B cell (primary cell): ENCODE results near the gene ARMC6. TPM values are rescaled to one million over a fixed set of nuclear protein-coding genes. Genes with fewer than 3 reads are reported as not detected.

Experiments used
- ATAC-seq: fragments of 200-7000 bp; cut with Tn5 transposase; one replicate; pipeline ENCODE4 v1.10.0; 2021; ENCODE audit warnings: low read depth, mild to moderate bottlenecking, moderate number of reproducible peaks, moderate library complexity
- CTCF ChIA-PET: fragments of 350-600 bp; sonication (Branson Sonifier 250); formaldehyde crosslinking; loops from one replicate; lab custom pipeline; 2021; ENCODE audit warnings: antibody characterized with exemption, inconsistent platforms; lab: Charles Lee
- POLR2A ChIA-PET: fragments of 350-600 bp; sonication (Branson Sonifier 250); formaldehyde crosslinking; loops from one replicate; lab custom pipeline; 2021; ENCODE audit warnings: antibody characterized with exemption; lab: Charles Lee
- DNase-seq: peaks from one replicate; pipeline ENCODE4 v3.0.0; 2013
- H2AFZ ChIP-seq: 2 replicates; pipeline ENCODE4 v1.6.1; 2012; ENCODE audit warnings: mild to moderate bottlenecking, low read depth, low read length; ENCODE audit not compliant: insufficient read depth, poor library complexity, severe bottlenecking
- H3K27ac ChIP-seq, 2 donors: 1 replicate in 1 of 2; 2 replicates in 1 of 2; pipeline ENCODE4 v1.5.1; 2012 to 2013; ENCODE audit warnings: low read length in 2 of 2, mild to moderate bottlenecking in 2 of 2, moderate library complexity in 1 of 2
- H3K27me3 ChIP-seq, 4 experiments: fragments of 200-600 bp in 1 of 4; sonication (generic) in 1 of 4; replicated peaks in 1 of 4; 1 replicate in 2 of 4; 2 replicates in 2 of 4; pipeline versions ENCODE4 v1.6.1 to v1.7.0; 2013 to 2016; ENCODE audit warnings: low read length in 3 of 4, mild to moderate bottlenecking in 2 of 4, mixed read lengths in 1 of 4, moderate library complexity in 1 of 4; ENCODE audit not compliant: insufficient read depth in 4 of 4, control insufficient read depth in 3 of 4; ENCODE audit errors: control extremely low read depth in 1 of 4
- H3K36me3 ChIP-seq, 2 experiments: replicated peaks in 1 of 2; 1 replicate in 1 of 2; 2 replicates in 1 of 2; pipeline versions ENCODE4 v1.6.1 to v1.7.1; 2013; ENCODE audit warnings: low read length in 1 of 2; ENCODE audit not compliant: insufficient read depth in 2 of 2, control insufficient read depth in 1 of 2; ENCODE audit errors: control extremely low read depth in 1 of 2, extremely low read depth in 1 of 2
- H3K4me1 ChIP-seq, 2 donors: fragments of 200-600 bp in 1 of 2; sonication (generic) in 1 of 2; 1 replicate in 1 of 2; 2 replicates in 1 of 2; pipeline versions ENCODE4 v1.5.1 to v1.6.1; 2013 to 2017; ENCODE audit warnings: low read length in 2 of 2; ENCODE audit not compliant: control insufficient read depth in 2 of 2, insufficient read depth in 2 of 2
- H3K4me2 ChIP-seq: replicated peaks from 2 replicates; pipeline ENCODE3; 2012; ENCODE audit warnings: mild to moderate bottlenecking, low read depth, low read length; ENCODE audit not compliant: poor library complexity, severe bottlenecking
- H3K4me3 ChIP-seq, 5 experiments: fragments of 200-600 bp in 1 of 5; sonication (generic) in 1 of 5; 1 replicate in 3 of 5; 2 replicates in 2 of 5; pipeline versions ENCODE4 v1.5.1 to v1.7.0; 2011 to 2016; ENCODE audit warnings: low read length in 4 of 5, mild to moderate bottlenecking in 4 of 5, low read depth in 2 of 5, control low read depth in 1 of 5, moderate library complexity in 1 of 5; ENCODE audit not compliant: insufficient read depth in 1 of 5; ENCODE audit errors: control extremely low read depth in 1 of 5, extremely low read depth in 1 of 5
- H3K79me2 ChIP-seq: fragments of 200-600 bp; sonication (generic); one replicate; pipeline ENCODE4 v1.6.0; 2016; ENCODE audit warnings: low read length; ENCODE audit not compliant: control insufficient read depth, insufficient read depth
- H3K9ac ChIP-seq: fragments of 200-600 bp; sonication (generic); 2 replicates; pipeline ENCODE4 v1.6.1; 2017; ENCODE audit warnings: mild to moderate bottlenecking, low read length, moderate library complexity
- H3K9me3 ChIP-seq, 3 donors: one replicate each; pipeline versions ENCODE4 v1.6.1 to v1.7.1; 2013; ENCODE audit warnings: low read length in 2 of 3; ENCODE audit not compliant: control insufficient read depth in 2 of 3, insufficient read depth in 1 of 3; ENCODE audit errors: control extremely low read depth in 1 of 3
- H4K20me1 ChIP-seq: 2 replicates; pipeline ENCODE4 v1.6.0; 2012; ENCODE audit warnings: mild to moderate bottlenecking, low read length; ENCODE audit not compliant: insufficient read depth, control insufficient read depth, poor library complexity, severe bottlenecking
- H3K27ac Mint-ChIP-seq: one replicate; pipeline ENCODE4 v1.8.0; 2021; ENCODE audit warnings: mixed read lengths
- H3K27me3 Mint-ChIP-seq: one replicate; pipeline ENCODE4 v1.8.0; 2021; ENCODE audit warnings: mixed read lengths
- H3K4me1 Mint-ChIP-seq: one replicate; pipeline ENCODE4 v1.8.0; 2021; ENCODE audit warnings: mixed read lengths
- H3K4me3 Mint-ChIP-seq: one replicate; pipeline ENCODE4 v1.8.0; 2021; ENCODE audit warnings: mixed read lengths
- H3K9me3 Mint-ChIP-seq: one replicate; pipeline ENCODE4 v1.8.0; 2022; ENCODE audit warnings: mixed read lengths; ENCODE audit not compliant: insufficient read depth
- CTCF ChIP-seq: fragments of 200-600 bp; IDR thresholded peaks from one replicate; pipeline ENCODE4 v1.8.0; 2022; ENCODE audit warnings: antibody characterized with exemption, mild to moderate bottlenecking
- EZH2 ChIP-seq: IDR thresholded peaks from 2 replicates; pipeline ENCODE4 v1.6.1; 2012; ENCODE audit warnings: borderline replicate concordance, low read depth, mild to moderate bottlenecking, moderate library complexity, low read length; ENCODE audit not compliant: insufficient read depth, poor library complexity, severe bottlenecking
- WGBS: methylation state at CpG from one replicate; pipeline ENCODE4 v1.1.5; 2013; ENCODE audit warnings: missing lambda C conversion rate; ENCODE audit not compliant: insufficient coverage; 5-methylcytosine and 5-hydroxymethylcytosine counted together
- intact Hi-C: fragments of 100-400 bp; cut with micrococcal nuclease; formaldehyde crosslinking; loops from one replicate; pipeline ENCODE4 v1.10.0; 2022
- polyA plus RNA-seq: library from polyadenylated mRNA; depleted of rRNA; stranded (reverse); fragments of >200 nt; gene quantifications from 2 replicates; pipeline ENCODE4 v1.2.3, GENCODE V29; 2012
- total RNA-seq, 2 donors: library from RNA; stranded (reverse); fragments of 120-200 nt in 1 of 2; gene quantifications; 1 replicate in 1 of 2; 2 replicates in 1 of 2; pipeline versions ENCODE4 v1.2.3 to v1.2.4, GENCODE V29; 2013 to 2022

ARMC6 gene
- total and polyA plus RNA-seq, 2 donors (not counting 1 experiment from before 2014, with no cell fraction given), result 15.2 to 27.6 TPM

- Mint-ChIP-seq H3K4me1 (peaks cover 22% of the 10 kb centered on the region), H3K27me3 (no peaks in the 10 kb centered on the region), H3K27ac (no peak overlapping the region), H3K4me3 (no peak overlapping the region), H3K9me3 (no peaks in the 10 kb centered on the region)
- ATAC-seq, result no peak
- POLR2A ChIA-PET, result no interaction called here
- CTCF ChIA-PET, result no interaction called here
- Histone ChIP-seq H3K4me1 (peaks cover 11 to 14% of the 10 kb centered on the region in 2 donors), H2AFZ (no peak overlapping the region), H3K27me3 (no peaks in the 10 kb centered on the region), H3K79me2 (peaks cover 91% of the 10 kb centered on the region), H3K4me2 (no peak overlapping the region), H4K20me1 (peaks cover 39% of the 10 kb centered on the region), H3K9ac (no peak overlapping the region), H3K9me3 (no peaks in the 10 kb centered on the region), H3K27ac (no peak overlapping the region), H3K4me3 (no peak overlapping the region), H3K36me3 (peaks cover 5 to 48% of the 10 kb centered on the region in 2 experiments)
- TF ChIP-seq CTCF, result no peak
- TF ChIP-seq EZH2, result no peak
- no peak for DNase-seq
- intact Hi-C loops, result no loop called here
- WGBS, result 97% methylated on average over 6 of the region's 9 CpGs
Measured at GRCh38 chr19:19028526-19028925, 4.9 kb upstream of the ARMC6 start.

GRCh38 chr19:19031891-19032290, 1.5 kb upstream of the ARMC6 start:
- intact Hi-C loops, result loop anchor here (2.0 to 5.0 kb wide), 2 partner anchors 395 to 510 kb away; partner anchors contain the start of genes ELL and KLHL26
- CTCF ChIA-PET, result interaction anchor here (0.7 kb wide), 1 partner anchor 163 kb away, joined by 5 read pairs; no protein-coding TSS in a partner anchor
- peaks cover 31% of the 10 kb centered on the region for H3K4me1 Mint-ChIP-seq
- no peak overlapping the region for H3K4me3 ChIP-seq
- peaks cover 39% of the 10 kb centered on the region for H4K20me1 ChIP-seq
- POLR2A ChIA-PET, result interaction anchor here (0.6 kb wide), 1 partner anchor 159 kb away, joined by 4 read pairs; no protein-coding TSS in a partner anchor
- H3K27me3 ChIP-seq, result no peaks in the 10 kb centered on the region
- peak overlapping the region; percentile 95 for H3K4me2 ChIP-seq
- TF ChIP-seq EZH2, result no peak
- no peak for TF ChIP-seq CTCF
- H3K79me2 ChIP-seq, result peaks cover 82% of the 10 kb centered on the region
- no peak overlapping the region for H3K9ac ChIP-seq
- ATAC-seq (no peak), DNase-seq (no peak)
- H3K4me1 ChIP-seq, result peaks cover 18 to 24% of the 10 kb centered on the region in 2 donors
- no peaks in the 10 kb centered on the region for H3K9me3 ChIP-seq
- H2AFZ ChIP-seq, result no peak overlapping the region
- WGBS, result 100% methylated on average over 2 of the region's 5 CpGs
- no peaks in the 10 kb centered on the region for H3K9me3 Mint-ChIP-seq
- no peaks in the 10 kb centered on the region for H3K27me3 Mint-ChIP-seq
- H3K4me3 Mint-ChIP-seq, result peak overlapping the region; percentile 96
- H3K27ac ChIP-seq, result no peak overlapping the region
- no peak overlapping the region for H3K27ac Mint-ChIP-seq
- peaks cover 5 to 17% of the 10 kb centered on the region in 2 experiments for H3K36me3 ChIP-seq
